ENCODE data around the gene ATP6V1B1. TPM values are rescaled to one million over a fixed set of nuclear protein-coding genes. Genes with fewer than 3 reads are reported as not detected.

ATP6V1B1 gene
- total and polyA plus RNA-seq, 2 of the 13 experiments (the other 11 are each of a cell fraction or from before 2014, with no cell fraction given): 0.58 to 1.6 TPM

- TF ChIP-seq EZH2 (conservative IDR thresholded peaks at IDR 0.05; ENCODE audit: low read depth, low read length) (no peak), ZNF329 (CRISPR knock-in tag; IDR thresholded peaks at IDR 0.05; ENCODE audit: low read depth) (no peak), ZSCAN30 (CRISPR knock-in tag; IDR thresholded peaks at IDR 0.05) (no peak), EEA1 (CRISPR knock-in tag; IDR thresholded peaks at IDR 0.05; ENCODE audit: borderline replicate concordance) (no peak), JUN (CRISPR knock-in tag; IDR thresholded peaks at IDR 0.05) (no peak), PAX8 (CRISPR knock-in tag; IDR thresholded peaks at IDR 0.05; ENCODE audit: borderline replicate concordance) (no peak), SALL1 (CRISPR knock-in tag; IDR thresholded peaks at IDR 0.05) (peak; percentile 70; the same call in 1 of the 2 replicates), NFKBIZ (CRISPR knock-in tag; IDR thresholded peaks at IDR 0.05) (no peak), MAFG (CRISPR knock-in tag; IDR thresholded peaks at IDR 0.05) (no peak), AGO1 (IDR thresholded peaks at IDR 0.05; ENCODE audit: low read depth, low read length, poor library complexity, severe bottlenecking) (no peak), ZFP62 (CRISPR knock-in tag; IDR thresholded peaks at IDR 0.05) (no peak), NKX3-1 (CRISPR knock-in tag; IDR thresholded peaks at IDR 0.05) (no peak), HDAC2 (CRISPR knock-in tag; IDR thresholded peaks at IDR 0.05) (no peak), ZBTB21 (CRISPR knock-in tag; IDR thresholded peaks at IDR 0.05) (no peak), ZNF484 (CRISPR knock-in tag; IDR thresholded peaks at IDR 0.05; ENCODE audit: borderline replicate concordance, low read depth) (no peak), ZNF431 (CRISPR knock-in tag; IDR thresholded peaks at IDR 0.05; ENCODE audit: borderline replicate concordance, low read depth) (no peak), HIC2 (CRISPR knock-in tag; IDR thresholded peaks at IDR 0.05; ENCODE audit: low read depth) (no peak), SRY (CRISPR knock-in tag; IDR thresholded peaks at IDR 0.05) (no peak), IRF9 (CRISPR knock-in tag; IDR thresholded peaks at IDR 0.05; ENCODE audit: borderline replicate concordance) (no peak), TAF1 (CRISPR knock-in tag; IDR thresholded peaks at IDR 0.05) (no peak), ETV5 (CRISPR knock-in tag; IDR thresholded peaks at IDR 0.05; ENCODE audit: borderline replicate concordance) (no peak), ZNF589 (CRISPR knock-in tag; conservative IDR thresholded peaks at IDR 0.05) (no peak)
- TF ChIP-seq, protein P1, sequence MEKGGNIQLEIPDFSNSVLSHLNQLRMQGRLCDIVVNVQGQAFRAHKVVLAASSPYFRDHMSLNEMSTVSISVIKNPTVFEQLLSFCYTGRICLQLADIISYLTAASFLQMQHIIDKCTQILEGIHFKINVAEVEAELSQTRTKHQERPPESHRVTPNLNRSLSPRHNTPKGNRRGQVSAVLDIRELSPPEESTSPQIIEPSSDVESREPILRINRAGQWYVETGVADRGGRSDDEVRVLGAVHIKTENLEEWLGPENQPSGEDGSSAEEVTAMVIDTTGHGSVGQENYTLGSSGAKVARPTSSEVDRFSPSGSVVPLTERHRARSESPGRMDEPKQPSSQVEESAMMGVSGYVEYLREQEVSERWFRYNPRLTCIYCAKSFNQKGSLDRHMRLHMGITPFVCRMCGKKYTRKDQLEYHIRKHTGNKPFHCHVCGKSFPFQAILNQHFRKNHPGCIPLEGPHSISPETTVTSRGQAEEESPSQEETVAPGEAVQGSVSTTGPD (CRISPR knock-in tag; IDR thresholded peaks at IDR 0.05): no peak
- TF ChIP-seq, protein P2, sequence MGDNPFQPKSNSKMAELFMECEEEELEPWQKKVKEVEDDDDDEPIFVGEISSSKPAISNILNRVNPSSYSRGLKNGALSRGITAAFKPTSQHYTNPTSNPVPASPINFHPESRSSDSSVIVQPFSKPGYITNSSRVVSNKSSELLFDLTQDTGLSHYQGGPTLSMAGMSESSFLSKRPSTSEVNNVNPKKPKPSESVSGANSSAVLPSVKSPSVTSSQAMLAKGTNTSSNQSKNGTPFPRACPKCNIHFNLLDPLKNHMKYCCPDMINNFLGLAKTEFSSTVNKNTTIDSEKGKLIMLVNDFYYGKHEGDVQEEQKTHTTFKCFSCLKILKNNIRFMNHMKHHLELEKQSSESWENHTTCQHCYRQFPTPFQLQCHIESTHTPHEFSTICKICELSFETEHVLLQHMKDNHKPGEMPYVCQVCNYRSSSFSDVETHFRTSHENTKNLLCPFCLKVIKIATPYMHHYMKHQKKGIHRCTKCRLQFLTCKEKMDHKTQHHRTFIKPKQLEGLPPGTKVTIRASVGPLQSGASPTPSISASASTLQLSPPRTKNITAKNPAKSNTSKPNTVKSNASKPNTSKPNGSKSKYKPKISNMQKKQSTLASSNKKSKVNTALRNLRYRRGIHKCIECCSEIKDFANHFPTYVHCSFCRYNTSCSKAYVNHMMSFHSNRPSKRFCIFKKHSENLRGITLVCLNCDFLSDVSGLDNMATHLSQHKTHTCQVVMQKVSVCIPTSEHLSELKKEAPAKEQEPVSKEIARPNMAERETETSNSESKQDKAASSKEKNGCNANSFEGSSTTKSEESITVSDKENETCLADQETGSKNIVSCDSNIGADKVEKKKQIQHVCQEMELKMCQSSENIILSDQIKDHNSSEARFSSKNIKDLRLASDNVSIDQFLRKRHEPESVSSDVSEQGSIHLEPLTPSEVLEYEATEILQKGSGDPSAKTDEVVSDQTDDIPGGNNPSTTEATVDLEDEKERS (CRISPR knock-in tag; IDR thresholded peaks at IDR 0.05): no peak
Measured at GRCh38 chr2:70937866-70938585, 2.3 kb downstream of the ATP6V1B1 start (continued).

All from HepG2 (cell line).